KOPT-K1 (cell line): ENCODE data around the gene SRA1.
"Not testable (repeated sequence)": the region's sequence is repeated elsewhere in the genome, so short reads cannot be mapped to it uniquely, and the experiment has no call there.

Experiments
- H3K27ac ChIP-seq: fragments of 200-600 bp; sonication (generic); 2 replicates; pipeline ENCODE4 v1.5.1; 2016; ENCODE audit warnings: antibody characterized with exemption, mild to moderate bottlenecking, low read depth, low read length; ENCODE audit not compliant: poor library complexity, severe bottlenecking
- H3K36me3 ChIP-seq: fragments of 200-600 bp; sonication (generic); 2 replicates; pipeline ENCODE4 v1.5.1; 2017; ENCODE audit warnings: antibody characterized with exemption, mild to moderate bottlenecking, low read length, moderate library complexity; ENCODE audit not compliant: insufficient read depth
- H3K9me3 ChIP-seq: fragments of 200-600 bp; sonication (generic); 2 replicates; pipeline ENCODE4 v1.5.1; 2017; ENCODE audit warnings: antibody characterized with exemption, low read length, mild to moderate bottlenecking; ENCODE audit not compliant: insufficient read depth, poor library complexity, severe bottlenecking

The SRA1 gene

GRCh38 chr5:140557136-140557805, at the start of gene SRA1:
Gene SRA1 (minus strand): TSS chr5:140557473. CDS start chr5:140557452, 21 bp downstream.
- H3K27ac ChIP-seq: peak within 1 kb of the TSS; percentile 67
- H3K36me3 ChIP-seq: peaks cover 23% of the 10 kb centered on the region
- H3K9me3 ChIP-seq: no peaks in the 10 kb centered on the region

GRCh38 chr5:140607031-140607430, 49.8 kb upstream of the SRA1 start:
- Histone ChIP-seq H3K27ac (no peak overlapping the region), H3K9me3 (no peaks in the 10 kb centered on the region)

GRCh38 chr5:140605879-140606278, 48.6 kb upstream of the SRA1 start:
- Histone ChIP-seq H3K27ac (no peak overlapping the region), H3K9me3 (no peaks in the 10 kb centered on the region), H3K36me3 (no peaks in the 10 kb centered on the region)

More at GRCh38 chr5:140607031-140607430, 49.8 kb upstream of the SRA1 start:
- H3K36me3 ChIP-seq: no peaks in the 10 kb centered on the region

GRCh38 chr5:140603734-140604133, 46.5 kb upstream of the SRA1 start:
- no peaks in the 10 kb centered on the region for H3K9me3 ChIP-seq
- H3K27ac ChIP-seq: no peak overlapping the region
- no peaks in the 10 kb centered on the region for H3K36me3 ChIP-seq

GRCh38 chr5:140603446-140603698, 46.1 kb upstream of the SRA1 start:
- not testable (repeated sequence) for H3K27ac ChIP-seq, H3K9me3 ChIP-seq, H3K36me3 ChIP-seq

GRCh38 chr5:140602147-140602546, 44.9 kb upstream of the SRA1 start:
- Histone ChIP-seq H3K9me3 (no peaks in the 10 kb centered on the region), H3K36me3 (no peaks in the 10 kb centered on the region), H3K27ac (no peak overlapping the region)

- H3K27ac ChIP-seq: no peak overlapping the region
- H3K36me3 ChIP-seq: no peaks in the 10 kb centered on the region
- H3K9me3 ChIP-seq: no peaks in the 10 kb centered on the region
Observed at GRCh38 chr5:140600096-140600495, 42.8 kb upstream of the SRA1 start.

- no peak overlapping the region for H3K27ac ChIP-seq
- H3K36me3 ChIP-seq: no peaks in the 10 kb centered on the region
- H3K9me3 ChIP-seq: no peaks in the 10 kb centered on the region
Observed at GRCh38 chr5:140598836-140599235, 41.6 kb upstream of the SRA1 start.

- no peak overlapping the region for H3K27ac ChIP-seq
- no peaks in the 10 kb centered on the region for H3K36me3 ChIP-seq
- no peaks in the 10 kb centered on the region for H3K9me3 ChIP-seq
Observed at GRCh38 chr5:140596321-140596741, 39.1 kb upstream of the SRA1 start.

GRCh38 chr5:140595538-140596300, 38.4 kb upstream of the SRA1 start:
- Histone ChIP-seq H3K36me3 (no peaks in the 10 kb centered on the region), H3K27ac (no peak overlapping the region), H3K9me3 (no peaks in the 10 kb centered on the region)

- Histone ChIP-seq H3K36me3 (no peaks in the 10 kb centered on the region), H3K9me3 (no peaks in the 10 kb centered on the region), H3K27ac (no peak overlapping the region)
Observed at GRCh38 chr5:140594169-140594568, 36.9 kb upstream of the SRA1 start.

GRCh38 chr5:140593070-140593469, 35.8 kb upstream of the SRA1 start:
- not testable (repeated sequence) for H3K36me3 ChIP-seq, H3K27ac ChIP-seq, H3K9me3 ChIP-seq

- Histone ChIP-seq H3K36me3 (no peaks in the 10 kb centered on the region), H3K27ac (no peak overlapping the region), H3K9me3 (no peaks in the 10 kb centered on the region)
Observed at GRCh38 chr5:140591747-140592372, 34.6 kb upstream of the SRA1 start.

- Histone ChIP-seq H3K36me3 (no peaks in the 10 kb centered on the region), H3K27ac (no peak overlapping the region), H3K9me3 (no peaks in the 10 kb centered on the region)
Observed at GRCh38 chr5:140590861-140591260, 33.6 kb upstream of the SRA1 start.

GRCh38 chr5:140588311-140589070, 31.2 kb upstream of the SRA1 start:
- H3K9me3 ChIP-seq: no peaks in the 10 kb centered on the region
- H3K27ac ChIP-seq: no peak overlapping the region
- no peaks in the 10 kb centered on the region for H3K36me3 ChIP-seq
